IMR-90 (cell line): ENCODE data around the gene OR56B4. TPM values are rescaled to one million over a fixed set of nuclear protein-coding genes. Genes with fewer than 3 reads are reported as not detected.

ENCODE experiments used
- ATAC-seq: fragments of 200-7000 bp; cut with Tn5 transposase; 2 replicates; pipeline ENCODE4 v1.9.1; 2020; ENCODE audit warnings: low read depth, mild to moderate bottlenecking, moderate library complexity
- BruUV-seq: library from RNA; stranded (reverse); fragments of 400-500 nt; replicated peaks from 2 replicates; lab custom pipeline; 2021; lab: Mats Ljungman, UMichigan
- CTCF ChIA-PET: fragments of 300-600 bp; formaldehyde crosslinking; extraction: SDS; loops from one replicate; lab custom pipeline; 2021; ENCODE audit warnings: antibody characterized with exemption; lab: Yijun Ruan, JAX
- POLR2A ChIA-PET: fragments of 300-600 bp; sonication (Branson Sonifier 250); formaldehyde crosslinking; loops from one replicate; lab custom pipeline; 2022; ENCODE audit warnings: antibody characterized with exemption; ENCODE audit not compliant: unreplicated experiment; lab: Charles Lee
- DNase-seq: peaks from one replicate; pipeline ENCODE4 v3.0.0; 2013
- H2AFZ ChIP-seq: replicated peaks from 2 replicates; pipeline ENCODE3; 2013; ENCODE audit warnings: low read length, mild to moderate bottlenecking; ENCODE audit not compliant: poor library complexity
- H2AK5ac ChIP-seq: 2 replicates; pipeline ENCODE4 v1.6.1; 2013; ENCODE audit warnings: low read depth, low read length, inconsistent platforms
- H2AK9ac ChIP-seq: replicated peaks from 2 replicates; pipeline ENCODE3; 2013; ENCODE audit warnings: mild to moderate bottlenecking, low read depth, low read length, moderate library complexity; ENCODE audit not compliant: poor library complexity
- H2BK120ac ChIP-seq: 2 replicates; pipeline ENCODE4 v1.6.1; 2013; ENCODE audit warnings: low read depth, low read length, inconsistent platforms
- H2BK15ac ChIP-seq: 3 replicates; pipeline ENCODE4 v1.6.1; 2013; ENCODE audit warnings: low read depth, low read length, inconsistent platforms
- H2BK20ac ChIP-seq: 2 replicates; pipeline ENCODE4 v1.6.1; 2013; ENCODE audit warnings: low read depth, mild to moderate bottlenecking, inconsistent platforms, low read length, moderate library complexity
- H2BK5ac ChIP-seq: 2 replicates; pipeline ENCODE4 v1.6.1; 2013; ENCODE audit warnings: mild to moderate bottlenecking, low read depth, low read length, inconsistent platforms; ENCODE audit not compliant: poor library complexity, severe bottlenecking
- H3K14ac ChIP-seq: replicated peaks from 2 replicates; pipeline ENCODE4 v1.6.1; 2013; ENCODE audit warnings: low read depth, low read length, inconsistent platforms
- H3K18ac ChIP-seq: 2 replicates; pipeline ENCODE4 v1.6.1; 2013; ENCODE audit warnings: low read depth, low read length, control low read depth
- H3K23ac ChIP-seq: 2 replicates; pipeline ENCODE4 v1.6.1; 2013; ENCODE audit warnings: low read depth, low read length, inconsistent platforms
- H3K27ac ChIP-seq: 2 replicates; pipeline ENCODE4 v1.5.1; 2013; ENCODE audit warnings: mild to moderate bottlenecking, control low read depth, low read length; ENCODE audit not compliant: insufficient read depth
- H3K27me3 ChIP-seq: 2 replicates; pipeline ENCODE4 v1.6.1; 2013; ENCODE audit warnings: low read length; ENCODE audit not compliant: control insufficient read depth, insufficient read depth
- H3K36me3 ChIP-seq: 2 replicates; pipeline ENCODE4 v1.6.1; 2013; ENCODE audit warnings: low read length, mixed read lengths; ENCODE audit not compliant: control insufficient read depth, insufficient read depth
- H3K4ac ChIP-seq: 2 replicates; pipeline ENCODE4 v1.6.1; 2013; ENCODE audit warnings: low read depth, low read length, inconsistent platforms
- H3K4me1 ChIP-seq: 2 replicates; pipeline ENCODE4 v1.6.1; 2013; ENCODE audit warnings: low read length, mixed read lengths; ENCODE audit not compliant: control insufficient read depth, insufficient read depth
- H3K4me2 ChIP-seq: 2 replicates; pipeline ENCODE4 v1.6.1; 2013; ENCODE audit warnings: low read depth, mild to moderate bottlenecking, control low read depth, low read length, moderate library complexity
- H3K4me3 ChIP-seq: 2 replicates; pipeline ENCODE4 v1.5.1; 2013; ENCODE audit warnings: low read depth, mild to moderate bottlenecking, control low read depth, low read length, moderate library complexity; ENCODE audit not compliant: insufficient read depth
- H3K56ac ChIP-seq: 2 replicates; pipeline ENCODE4 v1.6.1; 2013; ENCODE audit warnings: low read length, inconsistent platforms; ENCODE audit not compliant: insufficient read depth; ENCODE audit errors: extremely low read depth
- H3K79me1 ChIP-seq, 2 experiments: 2 replicates each; pipeline ENCODE4 v1.6.1; 2013; ENCODE audit warnings: low read length in 2 of 2, inconsistent platforms in 1 of 2, low read depth in 1 of 2
- H3K9ac ChIP-seq: 2 replicates; pipeline ENCODE4 v1.6.1; 2013; ENCODE audit warnings: low read depth, low read length, control low read depth
- H3K9me1 ChIP-seq: 2 replicates; pipeline ENCODE4 v1.6.1; 2013; ENCODE audit warnings: low read length, inconsistent platforms; ENCODE audit not compliant: insufficient read depth
- H3K9me3 ChIP-seq: 2 replicates; pipeline ENCODE4 v1.6.1; 2013; ENCODE audit warnings: low read length; ENCODE audit not compliant: control insufficient read depth, insufficient read depth
- H4K20me1 ChIP-seq: 2 replicates; pipeline ENCODE4 v1.6.1; 2013; ENCODE audit warnings: low read length, inconsistent platforms; ENCODE audit not compliant: insufficient read depth
- H4K5ac ChIP-seq: 2 replicates; pipeline ENCODE4 v1.6.1; 2013; ENCODE audit warnings: mild to moderate bottlenecking, low read depth, low read length, control low read depth
- H4K8ac ChIP-seq, 2 experiments: 2 replicates each; pipeline ENCODE4 v1.6.1; 2013; ENCODE audit warnings: low read depth in 2 of 2, low read length in 2 of 2, control low read depth in 1 of 2, inconsistent platforms in 1 of 2
- H4K91ac ChIP-seq: 2 replicates; pipeline ENCODE4 v1.6.1; 2013; ENCODE audit warnings: low read depth, low read length, inconsistent platforms; ENCODE audit not compliant: insufficient read depth
- BHLHE40 ChIP-seq: fragments of 150-350 bp; IDR thresholded peaks from 2 replicates; pipeline ENCODE4 v1.6.1; 2016; ENCODE audit warnings: mild to moderate bottlenecking, low read depth, low read length
- CEBPB ChIP-seq: IDR thresholded peaks from 2 replicates; pipeline ENCODE4 v1.6.1; 2012; ENCODE audit warnings: low read depth, low read length, improper control_type of control experiment
- CHD1 ChIP-seq: IDR thresholded peaks from 2 replicates; pipeline ENCODE4 v1.6.1; 2012; ENCODE audit warnings: low read depth, low read length, improper control_type of control experiment
- ELK1 ChIP-seq: fragments of 150-350 bp; IDR thresholded peaks from 2 replicates; pipeline ENCODE4 v1.6.1; 2016; ENCODE audit warnings: low read depth, mild to moderate bottlenecking, low read length, moderate library complexity, borderline replicate concordance
- FOS ChIP-seq: fragments of 150-350 bp; IDR thresholded peaks from 2 replicates; pipeline ENCODE4 v1.6.1; 2016; ENCODE audit warnings: low read depth, low read length
- MAFK ChIP-seq: IDR thresholded peaks from 2 replicates; pipeline ENCODE4 v1.6.1; 2012; ENCODE audit warnings: low read depth, low read length, improper control_type of control experiment
- MAZ ChIP-seq: IDR thresholded peaks from 2 replicates; pipeline ENCODE4 v1.6.1; 2012; ENCODE audit warnings: low read depth, mild to moderate bottlenecking, low read length, improper control_type of control experiment, moderate library complexity, borderline replicate concordance
- NFE2L2 ChIP-seq: fragments of 150-350 bp; IDR thresholded peaks from 2 replicates; pipeline ENCODE4 v1.6.1; 2016; ENCODE audit warnings: low read depth, mild to moderate bottlenecking, low read length
- POLR2A ChIP-seq: IDR thresholded peaks from 2 replicates; pipeline ENCODE4 v1.6.1; 2012; ENCODE audit warnings: mild to moderate bottlenecking, low read depth, low read length
- RCOR1 ChIP-seq: IDR thresholded peaks from 2 replicates; pipeline ENCODE4 v1.6.1; 2012; ENCODE audit warnings: mild to moderate bottlenecking, low read length, improper control_type of control experiment; ENCODE audit not compliant: insufficient replicate concordance
- RFX5 ChIP-seq: IDR thresholded peaks from 2 replicates; pipeline ENCODE4 v1.8.0; 2012; ENCODE audit warnings: low read depth, mild to moderate bottlenecking, low read length, moderate library complexity
- SMC3 ChIP-seq: fragments of 150-350 bp; IDR thresholded peaks from 2 replicates; pipeline ENCODE4 v1.6.1; 2016; ENCODE audit warnings: low read depth, mild to moderate bottlenecking, antibody characterized with exemption, low read length, moderate library complexity
- WGBS, 2 experiments: methylation state at CpG; one replicate each; pipeline versions ENCODE4 v1.1.5 to v1.1.7; 2013; ENCODE audit warnings: missing lambda C conversion rate in 2 of 2; ENCODE audit not compliant: insufficient read length in 1 of 2; ENCODE audit errors: extremely low coverage in 2 of 2; 5-methylcytosine and 5-hydroxymethylcytosine counted together
- dilution Hi-C: fragments of 300-500 bp; cut with HindIII; formaldehyde crosslinking; loops from one replicate; pipeline ENCODE4 v1.14.3; 2018; ENCODE audit warnings: low sequenced_read_pairs; ENCODE audit not compliant: unreplicated experiment
- in situ Hi-C: fragments of 300-500 bp; cut with MboI; formaldehyde crosslinking; loops from 3 replicates; pipeline ENCODE4 v1.14.3; 2019; ENCODE audit warnings: low sequenced_read_pairs, inconsistent platforms, mixed read lengths
- intact Hi-C: fragments of 100-400 bp; cut with micrococcal nuclease; formaldehyde crosslinking; loops from 2 replicates; pipeline ENCODE4 v1.10.0; 2022
- polyA plus RNA-seq, 3 experiments: library from polyadenylated mRNA; depleted of rRNA; stranded (reverse); fragments of >200 nt; gene quantifications; 2 replicates each; pipeline ENCODE4 v1.2.3, GENCODE V29; 2012; ENCODE audit warnings: low replicate concordance in 1 of 3
- total RNA-seq: library from RNA; depleted of rRNA; stranded (reverse); fragments of >200 nt; gene quantifications from 2 replicates; pipeline ENCODE4 v1.2.3, GENCODE V29; 2012
- TF ChIP-seq, protein P1 (sequence below): fragments of 150-350 bp; IDR thresholded peaks from 2 replicates; pipeline ENCODE4 v1.6.1; 2017; ENCODE audit warnings: mild to moderate bottlenecking, antibody characterized with exemption, low read length, low read depth
- TF ChIP-seq, protein P2 (sequence below): conservative IDR thresholded peaks from 2 replicates; pipeline ENCODE4 v1.5.1; 2012; ENCODE audit warnings: mild to moderate bottlenecking, low read depth, low read length, improper control_type of control experiment

The OR56B4 gene
- total and polyA plus RNA-seq, 2 of the 4 experiments (the other 2 are of a cell fraction), result not detected

- Histone ChIP-seq H4K20me1 (no peaks in the 10 kb centered on the region), H2AK5ac (no peak overlapping the region), H3K27me3 (no peaks in the 10 kb centered on the region), H2BK120ac (no peak overlapping the region), H3K23ac (no peak overlapping the region), H3K4ac (no peak overlapping the region), H2BK20ac (no peak overlapping the region), H2BK15ac (no peak overlapping the region), H3K79me1 (no peaks in the 10 kb centered on the region), H3K4me3 (no peak overlapping the region), H3K4me2 (no peak overlapping the region), H3K56ac (no peak overlapping the region), H3K9me1 (no peaks in the 10 kb centered on the region), H2BK5ac (no peak overlapping the region), H3K4me1 (no peaks in the 10 kb centered on the region), H4K8ac (no peak overlapping the region), H4K91ac (no peak overlapping the region), H3K36me3 (no peaks in the 10 kb centered on the region), H3K27ac (no peak overlapping the region), H3K9me3 (peaks cover 2% of the 10 kb centered on the region; the same call in 1 of the 2 replicates), H4K5ac (no peak overlapping the region), H3K14ac (no peak overlapping the region), H3K9ac (no peak overlapping the region), H2AK9ac (no peak overlapping the region), H2AFZ (no peak overlapping the region), H3K18ac (no peak overlapping the region)
- ChIA-PET CTCF (no interaction called here), POLR2A (interaction anchor here (0.6 kb wide), 1 partner anchor 1463 kb away, joined by 3 read pairs; no protein-coding TSS in a partner anchor)
- ATAC-seq, result no peak
- in situ Hi-C loops, result no loop called here
- intact Hi-C loops, result no loop called here
- dilution Hi-C loops, result no loop called here
- no peak for DNase-seq
- BruUV-seq, result no TSS peak
- no CpG with 5 or more reads among the region's 2 CpGs for WGBS, 2 experiments
- TF ChIP-seq, protein P1, sequence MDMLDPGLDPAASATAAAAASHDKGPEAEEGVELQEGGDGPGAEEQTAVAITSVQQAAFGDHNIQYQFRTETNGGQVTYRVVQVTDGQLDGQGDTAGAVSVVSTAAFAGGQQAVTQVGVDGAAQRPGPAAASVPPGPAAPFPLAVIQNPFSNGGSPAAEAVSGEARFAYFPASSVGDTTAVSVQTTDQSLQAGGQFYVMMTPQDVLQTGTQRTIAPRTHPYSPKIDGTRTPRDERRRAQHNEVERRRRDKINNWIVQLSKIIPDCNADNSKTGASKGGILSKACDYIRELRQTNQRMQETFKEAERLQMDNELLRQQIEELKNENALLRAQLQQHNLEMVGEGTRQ, result no peak
- TF ChIP-seq BHLHE40, result no peak
- TF ChIP-seq POLR2A, result no peak
- TF ChIP-seq NFE2L2, result no peak
- no peak for TF ChIP-seq CHD1
- TF ChIP-seq, protein P2, sequence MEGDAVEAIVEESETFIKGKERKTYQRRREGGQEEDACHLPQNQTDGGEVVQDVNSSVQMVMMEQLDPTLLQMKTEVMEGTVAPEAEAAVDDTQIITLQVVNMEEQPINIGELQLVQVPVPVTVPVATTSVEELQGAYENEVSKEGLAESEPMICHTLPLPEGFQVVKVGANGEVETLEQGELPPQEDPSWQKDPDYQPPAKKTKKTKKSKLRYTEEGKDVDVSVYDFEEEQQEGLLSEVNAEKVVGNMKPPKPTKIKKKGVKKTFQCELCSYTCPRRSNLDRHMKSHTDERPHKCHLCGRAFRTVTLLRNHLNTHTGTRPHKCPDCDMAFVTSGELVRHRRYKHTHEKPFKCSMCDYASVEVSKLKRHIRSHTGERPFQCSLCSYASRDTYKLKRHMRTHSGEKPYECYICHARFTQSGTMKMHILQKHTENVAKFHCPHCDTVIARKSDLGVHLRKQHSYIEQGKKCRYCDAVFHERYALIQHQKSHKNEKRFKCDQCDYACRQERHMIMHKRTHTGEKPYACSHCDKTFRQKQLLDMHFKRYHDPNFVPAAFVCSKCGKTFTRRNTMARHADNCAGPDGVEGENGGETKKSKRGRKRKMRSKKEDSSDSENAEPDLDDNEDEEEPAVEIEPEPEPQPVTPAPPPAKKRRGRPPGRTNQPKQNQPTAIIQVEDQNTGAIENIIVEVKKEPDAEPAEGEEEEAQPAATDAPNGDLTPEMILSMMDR, result no peak
- no peak for TF ChIP-seq ELK1
- no peak for TF ChIP-seq CEBPB
- no peak for TF ChIP-seq RCOR1
- no peak for TF ChIP-seq MAZ
- TF ChIP-seq RFX5, result no peak
- TF ChIP-seq FOS, result no peak
- no peak for TF ChIP-seq MAFK
- TF ChIP-seq SMC3, result no peak
These were observed 11.7 kb upstream of the OR56B4 start for GRCh38 chr11:6095798-6096197.
